Endothelial cell of hepatic sinusoid (primary cell): ENCODE results near the gene ASIC2.

Experiments
- in situ Hi-C: cut with HindIII; loops from 2 replicates; pipeline ENCODE4 v1.10.0; 2017; ENCODE audit warnings: low sequenced_read_pairs

Gene ASIC2

DNA sequence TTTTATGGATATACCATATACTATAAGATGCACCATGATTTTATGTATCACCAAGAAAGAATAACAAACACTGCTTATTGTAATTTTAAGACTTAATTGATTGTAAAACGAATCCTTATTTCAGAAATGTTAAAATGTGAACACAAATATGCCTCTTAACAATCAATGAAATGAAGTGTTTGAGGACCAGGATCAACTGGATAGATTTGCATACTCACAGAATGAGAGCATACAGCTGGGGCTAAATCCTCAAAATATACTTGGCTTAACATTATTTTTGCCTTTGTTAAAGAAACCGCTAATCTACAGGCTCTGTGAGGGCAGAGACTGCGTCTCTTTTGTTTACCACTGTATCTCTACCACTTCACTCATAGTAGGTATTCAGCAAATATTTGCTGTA is 207.8 kb downstream of the ASIC2 start:
- in situ Hi-C loops: no loop called here

DNA sequence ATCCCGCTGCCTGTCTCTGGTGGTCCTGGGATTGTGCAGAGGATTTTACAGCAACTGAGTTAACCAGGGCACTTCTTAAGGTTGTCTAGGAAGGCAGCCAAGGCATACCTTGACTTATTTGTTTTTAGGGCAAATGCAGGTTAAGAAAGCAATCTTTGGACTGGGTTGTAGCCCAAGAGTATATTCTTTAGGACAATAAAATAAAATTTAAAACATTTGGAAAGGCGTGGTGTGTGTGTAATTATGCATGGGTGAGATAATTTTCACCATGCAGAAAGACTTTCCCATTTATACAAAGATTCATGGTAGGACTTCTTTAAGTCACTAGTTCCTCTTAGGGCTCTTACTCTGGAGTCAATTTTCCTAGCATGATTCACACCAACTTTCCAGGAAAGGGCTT is 208.3 kb downstream of the ASIC2 start:
- in situ Hi-C loops: no loop called here

DNA sequence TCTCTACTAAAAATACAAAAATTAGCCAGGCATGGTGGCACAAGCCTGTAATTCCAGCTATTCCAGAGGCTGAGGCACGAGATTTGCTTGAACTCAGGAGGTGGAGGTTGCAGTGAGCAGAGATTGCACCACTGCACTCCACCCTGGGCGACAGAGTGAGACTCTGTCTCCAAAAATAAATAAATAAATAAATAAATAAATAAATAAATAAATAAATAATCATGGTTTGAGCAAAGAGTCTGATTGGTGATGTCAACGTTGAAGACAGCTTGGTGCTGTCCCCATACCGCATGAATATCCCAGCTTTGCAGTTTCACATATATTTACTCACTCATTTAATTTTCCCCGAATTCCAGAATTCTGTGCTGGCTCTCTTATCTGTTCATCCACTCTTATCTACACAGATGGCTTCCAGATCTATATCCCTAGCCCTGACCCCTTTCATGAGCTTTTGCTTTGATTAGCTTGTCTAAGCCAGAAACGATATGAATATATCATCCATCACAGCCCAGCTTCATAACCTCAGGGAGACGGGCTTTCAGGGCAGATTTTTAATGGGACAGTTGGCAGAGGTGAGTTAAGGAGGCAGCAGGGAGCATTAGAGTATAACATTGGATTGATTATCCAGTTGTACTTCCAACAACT is 210.4 kb downstream of the ASIC2 start:
- in situ Hi-C loops: no loop called here

DNA sequence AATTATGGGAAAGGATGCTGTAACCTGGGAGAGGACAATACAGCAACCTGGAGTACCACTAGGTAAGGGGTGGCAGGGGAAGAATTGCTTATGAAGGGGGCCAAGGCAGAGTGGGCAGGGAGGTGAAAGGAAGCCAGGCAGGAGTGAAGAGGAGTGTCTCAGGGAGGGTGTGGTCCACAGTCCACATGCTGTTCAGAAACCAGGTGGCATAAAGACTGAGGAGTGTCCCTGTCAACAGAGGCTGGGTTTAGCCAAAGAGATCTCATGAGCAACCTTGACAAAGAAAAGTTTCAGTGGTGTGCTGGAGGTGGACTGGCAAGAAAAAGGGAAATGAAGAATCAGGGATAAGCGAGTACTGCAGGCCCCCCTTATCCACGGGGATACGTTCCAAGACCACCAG is 213.0 kb downstream of the ASIC2 start:
- in situ Hi-C loops: no loop called here

DNA sequence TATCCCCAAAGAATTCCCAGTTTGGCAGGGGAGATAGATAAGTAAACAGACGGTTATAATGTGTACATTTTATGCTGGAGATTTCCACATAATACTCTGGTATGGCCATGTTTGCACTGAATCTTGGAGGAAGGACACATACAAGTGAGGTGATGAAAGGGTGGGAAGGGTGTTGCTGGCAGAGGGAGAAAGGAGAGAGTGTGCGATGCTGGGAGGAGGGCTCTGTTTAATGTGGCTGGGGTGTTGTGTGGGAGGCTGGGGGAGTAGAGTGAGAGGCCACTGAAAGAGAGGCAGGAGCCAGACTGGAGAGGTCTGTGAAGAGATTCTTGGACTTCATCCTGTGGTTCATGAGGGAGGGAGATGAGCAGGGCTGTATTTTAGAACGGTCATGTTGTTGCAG is 213.9 kb downstream of the ASIC2 start:
- in situ Hi-C loops: no loop called here

DNA sequence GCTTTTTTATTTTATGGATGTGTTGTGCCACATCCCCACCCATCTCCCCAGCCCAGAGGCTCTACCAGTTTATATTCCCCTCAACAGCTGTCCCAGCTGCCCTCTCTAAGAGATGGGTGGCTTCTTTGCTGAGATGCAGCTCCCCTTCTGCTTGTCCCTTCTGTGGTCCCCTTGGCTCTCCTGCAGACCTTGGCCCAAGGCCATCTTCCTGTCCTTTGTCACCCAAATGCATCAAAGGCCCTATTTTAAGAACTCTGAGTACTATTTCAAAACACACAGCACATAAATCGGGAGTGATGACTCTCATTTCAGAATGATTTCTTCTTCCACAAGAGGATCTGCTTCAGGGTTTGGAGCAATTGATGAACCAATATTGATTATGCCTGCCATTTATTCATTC is 216.1 kb downstream of the ASIC2 start:
- in situ Hi-C loops: no loop called here

DNA sequence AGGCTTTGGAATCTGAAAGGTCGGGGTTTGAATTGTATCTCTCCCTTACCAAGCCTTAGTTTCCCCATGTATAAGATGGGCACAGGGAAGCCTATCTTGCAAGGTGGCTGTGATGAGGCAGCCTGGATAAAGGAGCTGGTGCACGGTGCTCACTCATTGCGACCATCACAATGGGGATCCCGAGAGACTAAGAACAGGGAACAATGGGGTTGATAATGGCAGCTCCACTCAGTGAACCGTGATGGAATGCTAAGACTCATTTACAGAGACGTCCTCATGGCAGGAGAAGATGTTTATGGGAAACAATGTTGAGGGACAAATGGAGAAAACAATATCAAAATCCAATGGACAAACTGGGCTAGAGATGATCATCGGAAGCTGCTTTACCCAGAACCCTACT is 219.7 kb downstream of the ASIC2 start:
- in situ Hi-C loops: no loop called here

DNA sequence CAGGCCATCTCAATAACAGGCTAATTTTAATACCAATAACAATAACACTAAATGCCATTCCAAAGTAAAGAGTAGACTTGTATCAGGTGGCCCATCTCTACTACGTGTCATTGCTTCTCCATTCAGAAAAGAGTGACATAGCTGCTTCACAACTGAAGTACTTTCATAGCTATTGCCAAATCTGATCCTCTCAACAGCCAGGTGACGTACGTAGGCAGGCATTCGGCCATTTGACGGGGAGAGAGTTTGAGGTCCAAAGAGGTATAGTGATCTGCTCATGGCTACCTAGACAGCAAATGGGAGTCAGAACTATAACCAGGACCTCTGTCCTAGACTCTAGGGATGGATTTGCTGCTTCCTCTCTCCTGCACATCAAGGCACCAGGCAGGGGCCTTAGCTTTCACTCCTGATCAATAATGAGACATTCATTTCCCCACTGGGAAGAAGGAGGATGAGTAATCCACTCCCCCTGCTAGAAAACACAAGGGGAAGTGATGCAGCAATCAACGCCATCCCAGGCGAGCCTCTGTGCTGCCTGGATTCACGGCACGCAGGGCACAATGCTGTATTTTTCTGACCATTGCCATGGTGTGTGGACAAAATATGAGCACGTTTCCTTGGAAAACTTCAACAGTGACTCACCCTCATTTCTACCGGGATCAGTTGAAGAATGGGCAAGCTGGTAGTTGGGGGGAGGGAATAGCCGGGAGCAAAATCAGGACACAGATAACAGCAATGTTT is 220.5 kb downstream of the ASIC2 start:
- in situ Hi-C loops: no loop called here

DNA sequence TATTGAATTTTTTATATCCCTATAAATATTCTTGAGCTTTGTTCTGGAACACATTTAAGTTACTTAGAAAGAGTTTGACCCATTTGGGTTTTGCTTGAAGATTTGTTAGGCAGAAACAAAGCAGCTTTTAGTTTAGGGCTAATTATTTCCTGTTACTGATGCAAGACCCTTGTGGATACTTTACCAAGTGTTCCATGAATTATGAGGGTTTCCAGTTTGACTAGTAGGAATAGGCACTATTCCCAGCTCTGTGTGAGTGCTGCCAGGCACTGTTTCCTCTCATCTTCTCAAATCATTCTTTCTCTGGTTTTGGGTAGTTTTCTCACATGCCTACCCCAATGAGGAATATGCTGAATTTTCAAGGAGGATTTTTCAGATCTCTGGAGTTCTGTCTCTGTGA is 221.4 kb downstream of the ASIC2 start:
- in situ Hi-C loops: no loop called here

DNA sequence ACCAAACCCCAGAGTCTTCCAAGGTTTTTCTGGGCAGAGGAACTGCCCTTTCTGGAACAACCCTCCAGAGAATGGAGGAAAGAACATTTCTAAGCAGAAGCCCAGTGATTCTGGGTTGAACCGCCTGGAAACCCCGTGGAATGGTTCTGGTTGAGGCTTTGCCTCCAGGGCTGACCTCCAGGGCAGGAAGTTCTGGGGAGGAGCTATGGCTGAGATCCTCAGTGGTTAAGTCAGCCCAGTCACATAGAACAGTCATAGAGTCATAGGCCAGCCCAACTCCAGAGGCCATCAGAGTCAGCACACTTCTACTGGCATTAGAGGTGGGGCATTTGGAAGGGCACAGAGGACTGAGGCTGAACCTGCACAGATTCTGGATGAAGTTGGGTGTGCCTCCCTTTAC is 235.5 kb downstream of the ASIC2 start:
- in situ Hi-C loops: no loop called here

DNA sequence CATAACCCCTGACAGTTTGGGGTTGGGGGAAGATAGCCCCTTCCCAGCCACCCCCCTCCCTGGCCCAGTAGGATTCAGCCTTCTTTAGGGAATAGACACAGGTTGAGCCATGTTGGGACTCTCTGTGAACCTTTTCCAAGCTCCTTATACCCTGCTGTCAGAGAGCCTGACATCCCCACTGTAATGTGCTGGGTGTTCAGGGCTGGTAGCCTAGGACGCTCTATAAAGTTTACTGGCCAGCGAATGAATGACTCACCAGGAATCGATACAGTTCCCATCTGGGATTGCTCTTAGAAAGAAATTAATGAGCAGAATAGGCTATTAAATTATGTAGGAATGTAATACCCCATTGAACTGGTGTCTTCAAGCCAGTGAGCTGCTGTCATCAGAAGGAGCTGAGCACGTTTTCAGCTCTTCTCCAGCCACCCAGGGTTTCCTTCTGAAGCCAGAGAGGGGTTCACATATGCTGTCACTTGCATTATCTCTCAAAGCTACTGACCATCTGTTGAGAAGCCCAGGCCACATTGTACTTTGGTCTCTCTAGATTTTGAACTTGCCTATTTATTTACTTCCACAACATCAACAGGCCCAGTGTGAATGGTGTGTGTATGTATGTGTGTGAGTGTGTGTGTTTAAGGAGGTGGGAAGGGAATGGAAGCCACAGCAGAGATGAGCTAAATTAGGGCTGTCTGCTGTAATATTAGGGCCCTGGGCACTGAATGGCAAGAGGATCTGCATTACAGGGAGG is 236.5 kb downstream of the ASIC2 start:
- in situ Hi-C loops: no loop called here

DNA sequence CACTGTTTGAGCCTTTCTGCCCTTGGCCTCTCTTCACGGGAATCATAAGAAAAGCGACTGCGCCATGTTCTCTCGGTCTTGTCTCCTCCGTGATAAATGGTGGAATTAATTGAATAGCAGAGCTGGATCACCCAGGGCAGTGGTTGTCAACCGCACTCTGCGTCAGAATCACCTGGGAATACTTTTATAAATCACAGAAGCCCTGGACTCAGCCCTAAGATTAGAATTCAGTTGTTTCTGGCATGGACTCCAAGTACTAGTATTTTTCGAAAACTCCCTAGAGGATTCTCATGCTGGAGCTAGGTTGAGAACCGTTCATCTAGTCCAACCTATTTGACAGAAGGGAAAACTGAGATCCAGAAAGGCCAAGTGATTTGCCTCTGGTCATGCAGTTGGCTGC is 237.3 kb downstream of the ASIC2 start:
- in situ Hi-C loops: no loop called here

DNA sequence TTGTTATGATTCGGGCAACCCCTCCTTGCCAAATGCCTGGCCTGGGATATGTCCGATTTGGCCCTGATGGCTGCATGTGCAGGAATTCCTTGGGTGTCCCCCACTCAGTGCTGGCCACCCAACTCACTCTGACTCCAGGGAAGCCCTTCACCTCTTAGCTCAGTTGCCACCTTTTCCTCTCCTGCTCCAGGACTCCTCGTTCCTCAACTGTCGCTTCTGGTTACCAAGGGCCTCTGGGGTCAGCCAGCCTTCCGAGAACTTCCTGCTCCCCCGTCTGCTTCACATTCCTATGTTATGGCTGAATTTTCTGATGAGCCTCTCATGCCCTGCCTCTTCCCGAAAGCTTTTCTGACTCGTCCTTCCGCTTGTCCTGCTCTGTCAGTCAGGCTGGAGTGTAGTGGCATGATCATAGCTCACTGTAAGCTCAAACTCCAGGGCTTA is 237.9 kb downstream of the ASIC2 start:
- in situ Hi-C loops: no loop called here

DNA sequence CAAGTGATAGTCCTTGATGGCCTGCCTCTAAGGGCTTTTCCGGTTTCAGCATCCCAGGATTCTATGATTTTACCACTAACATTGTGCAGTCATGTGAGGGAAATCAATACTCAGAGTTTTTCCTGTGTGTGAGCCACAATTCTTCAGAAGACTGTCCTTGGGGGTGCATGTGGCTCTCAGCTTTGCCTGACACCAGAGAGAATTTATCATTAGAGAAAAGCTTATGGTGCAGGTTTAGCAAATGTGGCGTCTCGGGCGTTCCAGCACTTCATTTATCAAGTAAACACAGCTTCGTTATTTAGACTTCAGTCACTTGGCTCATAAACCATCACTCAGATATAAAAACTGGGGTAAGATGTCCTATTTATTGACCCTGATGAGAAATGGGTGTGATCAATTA is 238.7 kb downstream of the ASIC2 start:
- in situ Hi-C loops: no loop called here

DNA sequence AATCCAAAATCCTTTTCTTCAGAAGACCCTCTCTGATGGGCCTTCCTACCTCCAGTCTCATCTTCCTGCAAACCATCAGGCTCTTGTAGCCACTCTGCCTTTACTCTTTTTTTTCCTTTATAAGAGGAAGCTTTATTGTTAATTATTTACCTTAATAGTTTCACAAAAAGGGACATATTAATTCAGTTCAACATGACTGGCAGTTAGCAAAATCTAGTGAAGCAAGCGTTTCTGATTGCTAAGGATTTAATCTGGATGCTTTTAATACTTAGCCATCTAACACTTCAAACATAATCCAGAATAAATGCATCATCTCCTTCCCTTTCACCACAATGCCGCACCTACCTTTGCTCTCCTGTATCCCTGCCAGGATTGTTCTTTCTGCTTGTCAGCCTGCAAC is 239.4 kb downstream of the ASIC2 start:
- in situ Hi-C loops: no loop called here

DNA sequence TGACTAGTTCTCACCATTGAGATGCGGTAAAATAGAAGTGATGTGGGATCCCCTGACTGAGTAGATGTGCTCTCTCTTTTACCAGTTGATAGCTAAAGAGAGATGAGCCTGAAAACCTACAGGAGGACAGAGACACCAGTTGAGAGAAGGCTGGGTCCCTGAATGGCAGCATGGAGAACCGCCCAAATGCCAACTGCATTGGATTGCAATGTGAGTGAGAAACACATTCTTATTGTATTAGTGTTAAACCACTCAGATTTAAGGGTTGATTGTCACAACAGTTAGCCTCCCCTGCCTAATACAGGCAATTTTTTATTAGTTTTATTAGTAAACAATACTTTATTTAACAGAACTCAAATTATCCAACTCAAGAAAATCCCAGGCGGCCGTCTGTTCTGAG is 240.2 kb downstream of the ASIC2 start:
- in situ Hi-C loops: no loop called here

DNA sequence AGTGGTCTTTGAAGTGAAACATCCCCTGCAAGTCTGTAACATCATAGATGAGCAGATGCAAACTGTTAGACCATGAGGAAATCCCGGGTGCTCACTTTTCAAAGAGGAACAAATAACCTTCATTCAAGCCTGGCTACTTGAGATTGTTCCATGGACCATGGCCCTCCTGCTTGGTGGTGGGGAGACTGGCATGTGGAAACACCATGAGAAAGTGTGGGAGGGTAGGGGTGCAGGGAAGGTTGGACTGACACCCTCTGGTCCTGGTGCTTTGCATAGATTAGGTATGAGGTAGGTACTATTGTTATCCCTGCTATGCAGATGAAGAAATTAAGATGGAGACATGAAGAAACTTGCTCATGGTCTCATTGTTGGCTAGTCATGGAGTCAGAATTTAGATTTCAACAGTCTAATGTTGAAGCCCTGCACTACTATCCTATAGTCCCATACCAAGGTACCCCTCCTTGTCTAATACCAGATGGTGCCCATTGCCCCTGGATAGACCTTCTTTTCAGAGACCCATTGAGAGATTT is 242.4 kb downstream of the ASIC2 start:
- in situ Hi-C loops: no loop called here

DNA sequence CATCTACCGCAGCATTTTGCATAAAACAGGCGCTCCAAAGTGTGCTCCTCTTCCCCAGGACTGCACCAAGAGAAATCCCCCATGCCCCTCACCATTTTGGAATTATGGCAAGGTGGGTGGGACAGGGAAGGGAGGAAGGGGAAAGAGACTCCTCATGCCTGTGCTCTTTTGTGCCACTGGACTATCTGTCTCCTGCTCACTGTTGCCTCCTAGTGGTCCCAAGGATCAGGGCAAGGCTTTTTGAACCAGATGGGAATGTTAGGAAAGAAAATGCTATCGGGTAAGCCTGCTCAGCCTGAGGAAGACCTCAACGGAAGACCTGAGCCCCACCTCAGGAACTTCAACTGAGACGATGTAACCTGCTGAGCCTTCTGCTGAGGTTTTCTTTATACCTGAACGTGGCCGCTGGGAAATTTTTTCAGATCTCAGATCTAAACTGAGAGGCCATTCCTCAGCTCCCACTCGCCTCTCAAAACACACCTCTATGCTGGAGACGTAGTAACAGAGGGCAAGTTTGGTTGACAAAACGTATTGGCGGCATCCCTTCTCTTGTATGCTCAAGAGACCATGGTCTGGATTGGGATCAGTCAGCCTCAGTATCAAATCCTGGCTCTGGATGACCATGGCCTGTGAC is 243.2 kb downstream of the ASIC2 start:
- in situ Hi-C loops: no loop called here

DNA sequence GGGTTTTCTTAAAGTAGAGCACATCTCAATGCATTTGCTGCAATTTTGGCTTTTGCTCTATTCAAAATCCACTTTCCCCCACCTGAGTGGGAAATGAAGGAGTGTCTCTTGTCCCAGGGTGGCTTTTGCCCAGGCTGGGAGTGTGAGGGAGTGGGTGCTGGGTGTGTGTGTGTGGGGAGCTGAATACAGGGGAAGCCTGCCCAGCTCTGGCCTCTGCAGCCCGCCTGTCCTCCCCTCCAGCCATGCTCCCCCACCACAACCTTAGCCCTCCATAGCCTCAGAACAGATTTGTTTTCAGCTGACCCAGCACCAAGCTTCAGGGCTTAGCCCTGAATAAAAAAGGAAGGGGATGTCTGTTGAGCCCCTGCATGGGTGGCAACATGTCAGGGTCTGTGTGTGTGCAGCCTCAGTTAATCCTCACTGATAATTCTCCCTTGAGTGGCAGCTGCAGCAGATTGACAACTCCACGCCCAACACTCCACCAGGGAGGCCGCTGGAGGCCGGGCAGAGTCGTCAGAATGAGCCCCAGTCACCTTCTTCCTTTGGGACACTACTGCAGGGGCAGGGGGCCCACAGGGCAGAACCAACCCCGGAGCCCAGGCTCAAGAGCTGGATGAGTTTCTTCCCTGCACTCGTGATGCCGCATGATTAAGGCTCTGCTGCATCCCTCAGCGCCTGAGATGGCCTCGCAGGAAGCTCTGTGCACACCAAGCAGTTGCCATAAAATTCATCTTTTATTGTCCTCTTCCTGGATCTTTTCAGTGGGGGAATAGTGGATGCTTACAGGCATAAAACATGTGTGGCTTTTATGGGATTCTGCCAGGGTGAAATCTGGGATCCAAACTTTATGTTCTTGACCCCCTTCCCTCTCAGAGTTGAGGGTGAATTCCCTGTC is 246.5 kb downstream of the ASIC2 start:
- in situ Hi-C loops: no loop called here

DNA sequence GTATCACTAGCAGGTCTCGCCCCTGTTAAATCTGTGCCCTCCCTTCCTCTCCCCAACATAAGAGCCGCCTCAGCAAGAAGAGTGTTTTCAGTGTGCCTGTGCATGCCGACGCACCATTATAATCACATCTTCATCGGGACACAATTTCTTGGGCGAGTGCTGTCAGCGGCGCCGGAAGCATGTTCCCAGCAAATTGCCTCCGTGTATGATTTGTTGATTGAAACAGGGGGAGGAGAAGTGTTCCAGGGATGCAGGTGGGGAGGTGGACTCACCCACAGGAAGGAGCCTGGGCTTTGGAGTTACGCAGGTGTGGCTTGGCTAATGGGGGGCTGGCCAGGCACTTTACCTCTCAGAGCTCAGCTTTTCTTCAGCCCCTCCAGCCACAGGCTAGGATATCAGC is 247.9 kb downstream of the ASIC2 start:
- in situ Hi-C loops: no loop called here
